Suppressor macrophage (primary cell): ENCODE measurements around the gene TLE2.
A peak's percentile ranks its signal among the peaks of the same experiment; 100 is the strongest.
"Not testable (repeated sequence)": the region's sequence is repeated elsewhere in the genome, so short reads cannot be mapped to it uniquely, and the experiment has no call there.

Source experiments
- DNase-seq, 4 experiments: peaks; one replicate each; pipeline ENCODE4 v3.0.0-alpha.2; 2020 to 2022

The TLE2 gene

DNA sequence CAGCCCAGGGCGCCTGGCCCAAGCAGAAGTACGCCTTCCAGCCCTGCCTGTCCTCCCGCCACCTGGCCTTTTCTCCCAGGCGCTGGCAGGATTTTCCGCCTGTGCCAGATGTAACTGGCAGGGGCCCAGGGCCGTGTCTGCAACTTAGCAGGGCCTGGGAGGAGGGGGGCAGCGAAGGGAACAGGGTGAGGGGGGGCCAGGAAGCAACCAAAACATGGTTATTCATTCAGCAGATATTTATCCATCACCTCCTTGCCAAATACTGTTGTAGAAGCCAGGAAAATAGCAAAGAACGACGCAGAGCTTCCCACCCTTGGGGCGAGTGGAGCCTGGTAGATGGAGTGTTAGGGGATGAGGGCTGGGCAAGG lies 46.1 kb downstream of the TLE2 start:
- no peak for DNase-seq

DNA sequence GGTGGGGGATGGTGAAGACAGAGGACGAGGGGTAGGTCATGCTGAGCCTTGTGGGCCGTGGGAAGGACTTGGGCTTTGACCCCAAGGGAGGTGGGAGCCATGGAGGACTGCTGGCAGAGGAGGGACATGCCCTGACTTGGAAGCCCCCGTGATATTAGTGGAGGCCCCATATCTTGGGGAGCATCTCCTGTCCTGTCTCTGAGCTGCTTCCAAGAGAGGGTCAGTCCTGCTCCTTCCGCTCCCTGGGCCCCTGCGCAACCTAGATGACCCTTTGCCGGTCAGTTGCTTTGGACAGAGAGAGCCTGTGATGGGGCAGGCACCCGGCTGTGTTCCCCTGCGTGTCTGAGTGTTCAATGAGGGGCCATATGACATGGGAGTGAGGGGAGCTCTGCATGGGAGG lies 46.5 kb downstream of the TLE2 start:
- DNase-seq = no peak

DNA sequence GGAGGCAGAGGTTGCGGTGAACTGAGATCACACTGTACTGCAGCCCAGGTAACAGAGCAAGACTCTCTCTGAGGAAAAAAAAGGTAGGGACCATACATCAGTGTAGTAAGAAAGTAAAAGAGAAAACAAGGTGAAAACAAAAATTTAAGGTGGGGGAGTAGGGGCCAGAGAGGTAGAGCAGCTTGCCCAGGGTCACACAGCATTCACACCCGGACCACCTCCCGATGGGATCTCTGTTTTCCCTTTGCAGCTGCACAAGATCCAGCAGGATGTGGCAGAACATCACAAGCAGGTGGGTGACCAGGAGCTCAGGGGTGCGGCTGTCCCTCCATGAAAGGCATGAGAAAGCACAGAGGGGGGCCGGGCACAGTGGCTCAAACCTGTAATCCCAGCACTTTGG lies 47.2 kb downstream of the TLE2 start:
- no peak for DNase-seq

- DNase-seq = no peak
Observed at GRCh38 chr19:2978772-2979171, 50.3 kb downstream of the TLE2 start.

GRCh38 chr19:2978166-2978767 lies 50.8 kb downstream of the TLE2 start:
- no peak for DNase-seq

- no peak for DNase-seq
Observed at GRCh38 chr19:2977746-2978138, 51.3 kb downstream of the TLE2 start.

GRCh38 chr19:2977001-2977745 lies 51.9 kb downstream of the TLE2 start, which contains the start of gene TLE6:
TSS of gene TLE6 (plus strand) at chr19:2977564. CDS start at chr19:2978234, 670 bp downstream.
- peak; percentile 94 to 97 (median 96) for DNase-seq

DNA sequence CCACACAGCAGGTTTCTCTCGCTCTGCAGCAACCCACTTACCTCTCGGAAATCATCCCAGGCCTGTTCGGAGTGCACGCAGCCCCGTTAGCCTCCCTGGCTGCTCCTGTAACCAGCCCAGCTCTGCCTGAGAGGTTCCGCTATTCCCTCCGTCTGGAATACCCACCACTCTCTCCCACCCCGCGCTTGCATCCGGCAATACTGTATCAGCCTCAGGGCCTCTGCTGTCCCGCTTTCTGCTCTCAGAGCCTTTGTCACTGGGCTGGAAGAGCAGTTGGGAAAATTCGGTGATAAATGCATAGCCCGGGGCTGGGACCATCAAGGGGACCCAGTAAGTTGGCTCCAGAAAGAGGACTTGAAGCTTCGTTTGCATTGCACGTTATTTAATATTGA lies 52.5 kb downstream of the TLE2 start:
- no peak for DNase-seq

DNA sequence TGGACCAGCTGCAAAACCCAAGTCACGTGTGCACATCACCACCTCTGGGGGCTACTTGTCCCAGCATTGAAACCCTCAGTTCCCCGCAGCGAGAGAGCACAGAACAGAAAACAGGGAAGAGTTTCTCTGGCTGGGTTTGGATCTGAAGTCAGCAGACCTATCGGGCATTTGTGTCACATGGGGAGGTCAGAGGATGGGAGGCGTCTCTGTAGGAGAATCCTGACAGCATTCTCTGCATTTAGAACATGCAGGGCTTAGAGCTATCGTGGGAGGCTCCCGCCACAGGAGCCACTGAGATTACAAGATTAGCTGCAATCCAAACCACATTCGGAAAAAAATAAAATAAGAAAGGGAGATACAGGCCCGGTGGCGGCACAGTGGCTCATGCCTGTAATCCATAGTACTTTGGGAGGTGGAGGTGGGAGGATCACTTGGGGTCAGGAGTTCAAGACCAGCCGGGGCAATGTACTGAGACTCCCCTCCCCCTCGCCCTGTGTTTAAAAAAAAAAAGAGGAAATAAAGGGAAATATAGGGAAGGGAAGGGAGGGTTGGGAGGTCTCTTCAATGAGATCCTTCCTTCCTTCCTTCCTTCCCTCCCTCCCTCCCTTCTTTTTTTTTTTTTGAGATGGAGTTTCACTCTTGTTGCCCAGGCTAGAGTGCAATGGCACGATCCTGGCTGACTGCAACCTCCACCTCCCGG lies 54.6 kb downstream of the TLE2 start:
- DNase-seq = peak; percentile 84 to 94 (median 91)

GRCh38 chr19:2973229-2973628 lies 55.9 kb downstream of the TLE2 start:
- DNase-seq = no peak

DNA sequence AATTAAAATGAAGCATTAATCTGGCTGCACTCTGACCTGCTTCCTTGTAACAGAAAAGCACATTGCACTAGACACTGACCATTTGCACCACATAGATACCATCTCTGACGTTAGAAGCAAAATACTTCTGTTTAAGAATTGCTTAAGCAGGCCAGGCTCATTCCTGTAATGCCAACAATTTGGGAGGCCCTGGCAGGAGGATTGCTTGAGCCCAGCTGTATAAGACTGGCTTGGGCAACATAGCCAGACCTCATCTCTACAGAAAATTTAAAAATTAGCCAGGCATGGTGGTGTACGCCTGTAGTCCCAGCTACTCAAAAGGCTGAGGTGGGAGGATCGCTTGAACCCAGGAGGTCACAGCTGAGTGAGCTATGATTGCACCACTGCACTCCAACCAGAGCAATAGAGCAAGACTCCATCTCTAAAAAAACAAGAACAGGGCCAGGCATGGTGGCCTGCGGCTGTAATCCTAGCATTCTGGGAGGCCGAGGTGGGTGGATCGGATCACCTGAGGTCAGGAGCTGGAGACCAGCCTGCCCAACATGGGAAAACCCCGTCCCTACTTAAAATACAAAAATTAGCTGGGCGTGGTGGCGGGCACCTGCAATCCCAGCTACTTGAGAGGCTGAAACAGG lies 58.8 kb downstream of the TLE2 start:
- DNase-seq = peak in 2 of 4 experiments; percentile 16 to 27

DNA sequence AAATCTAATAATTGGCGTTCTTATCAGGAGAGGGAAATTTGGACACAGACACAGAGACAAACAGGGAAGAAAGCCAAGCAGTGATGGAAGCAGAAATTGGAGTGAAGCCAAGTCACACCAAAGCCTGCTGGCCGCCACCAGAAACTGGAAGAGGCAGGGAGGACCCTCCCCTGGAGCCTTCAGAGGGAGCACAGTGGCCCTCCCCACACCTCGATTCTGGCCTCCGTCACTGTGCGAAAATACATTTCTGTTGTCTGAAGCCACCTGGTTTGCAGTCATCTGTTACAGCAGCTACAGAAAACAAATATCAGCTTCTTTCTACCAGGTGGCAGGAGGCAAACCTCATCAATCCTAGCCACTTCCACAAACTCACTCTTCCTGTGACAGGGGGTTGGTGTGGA lies 60.0 kb downstream of the TLE2 start:
- peak in 3 of 4 experiments; percentile 41 to 51 (median 49) for DNase-seq

DNA sequence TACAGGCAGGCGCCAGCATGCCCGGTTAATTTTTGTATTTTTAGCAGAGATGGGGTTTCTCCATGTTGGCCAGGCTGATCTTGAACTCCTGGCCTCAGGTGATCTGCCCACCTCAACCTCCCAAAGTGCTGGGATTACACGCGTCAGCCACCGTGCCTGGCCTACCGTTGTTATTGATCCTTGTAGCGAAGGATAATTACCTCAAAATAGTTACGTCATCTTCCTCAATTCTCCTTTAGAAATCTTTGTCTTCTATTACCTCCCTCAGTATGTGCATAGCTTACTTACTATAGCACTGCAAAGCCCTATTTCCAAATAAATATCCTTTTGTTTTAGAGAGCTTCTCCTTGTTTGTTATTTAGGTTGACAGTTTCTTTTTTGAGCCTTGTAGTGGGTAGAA lies 61.1 kb downstream of the TLE2 start:
- DNase-seq = no peak

DNA sequence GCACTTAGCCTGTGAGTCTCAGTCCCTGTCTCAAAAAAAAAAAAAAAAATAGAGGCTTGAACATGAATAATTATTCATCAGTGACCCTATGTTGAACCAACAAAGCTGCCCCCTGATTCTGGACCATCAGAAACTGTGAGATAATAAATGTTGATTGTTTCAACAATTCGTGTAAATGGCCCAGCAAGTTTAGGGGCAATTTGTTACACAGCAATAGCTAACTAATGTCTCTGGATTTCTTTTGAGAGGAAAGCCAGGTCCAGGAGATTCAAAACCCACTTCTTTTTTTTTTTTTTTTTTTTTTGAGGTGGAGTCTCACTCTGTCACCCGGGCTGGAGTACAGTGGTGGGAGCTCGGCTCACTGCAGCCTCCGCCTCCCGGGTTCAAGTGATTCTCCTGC lies 64.2 kb downstream of the TLE2 start:
- DNase-seq = no peak

- not testable (repeated sequence) for DNase-seq
Observed at GRCh38 chr19:2963631-2964030, 65.4 kb downstream of the TLE2 start.

DNA sequence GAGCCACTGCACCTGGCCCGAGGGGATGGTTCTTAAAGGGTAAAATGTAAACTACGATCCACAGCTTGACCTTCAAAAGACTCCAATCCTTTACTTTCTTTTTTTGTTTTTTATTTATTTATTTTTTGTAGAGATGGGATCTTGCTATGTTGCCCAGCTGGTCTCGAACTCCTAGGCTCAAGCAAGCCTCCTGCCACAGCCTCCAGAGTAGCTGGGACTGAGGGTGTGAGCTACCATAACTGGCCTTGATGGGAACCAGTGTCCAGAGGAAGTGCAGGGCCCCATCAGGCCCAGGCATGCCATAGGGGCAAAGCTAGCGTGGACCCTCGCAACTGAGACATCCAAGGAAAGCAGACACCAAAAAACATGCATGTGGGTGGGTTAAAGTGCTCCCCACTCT lies 66.0 kb downstream of the TLE2 start:
- no peak for DNase-seq

DNA sequence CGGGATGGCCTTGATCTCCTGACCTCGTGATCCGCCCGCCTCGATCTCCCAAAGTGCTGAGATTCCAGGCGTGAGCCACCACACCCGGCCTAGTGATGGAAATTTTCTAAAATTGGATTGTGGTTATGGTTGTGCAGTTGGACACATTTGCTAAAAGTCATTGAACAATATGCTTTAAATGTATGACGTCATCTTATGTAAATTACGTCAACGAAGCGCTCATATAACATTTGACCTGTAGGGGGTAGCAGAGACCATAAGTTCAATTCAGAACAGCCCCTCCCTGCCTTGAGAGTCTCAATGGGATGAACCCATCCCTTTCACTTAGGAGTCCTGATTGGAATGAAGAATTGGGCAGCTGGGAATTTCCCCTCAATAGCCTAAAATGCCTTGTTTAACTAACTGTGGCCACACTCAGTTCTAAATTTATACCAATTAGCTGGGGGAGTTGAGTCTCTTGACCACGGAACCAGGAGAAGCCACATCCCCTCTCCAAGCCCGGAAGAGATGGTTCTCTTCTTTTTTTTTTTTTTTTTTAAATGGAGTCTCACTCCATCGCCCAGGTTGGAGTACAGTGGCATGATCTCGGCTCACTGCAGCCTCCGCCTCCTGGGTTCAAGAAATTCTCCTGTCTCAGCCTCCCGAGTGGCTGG lies 66.9 kb downstream of the TLE2 start:
- DNase-seq = peak; percentile 73 to 91 (median 86)

DNA sequence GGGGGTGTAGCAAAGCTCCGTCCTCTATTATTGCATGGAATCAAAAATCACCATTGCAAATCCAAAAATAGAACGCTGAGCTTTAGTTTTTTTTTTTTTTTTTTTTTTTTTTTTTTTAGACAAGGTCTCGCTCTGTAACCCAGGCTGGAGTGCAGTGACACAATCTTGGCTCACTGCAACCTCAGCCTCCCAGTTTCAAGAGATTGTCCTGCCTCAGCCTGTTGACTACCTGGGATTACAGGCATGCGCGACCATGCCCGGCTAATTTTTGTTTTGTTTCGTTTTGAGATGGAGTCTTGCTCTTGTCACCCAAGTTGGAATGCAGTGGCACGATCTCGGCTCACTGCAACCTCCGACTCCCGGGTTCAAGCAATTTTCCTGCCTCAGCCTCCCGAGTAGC lies 69.0 kb downstream of the TLE2 start:
- no peak for DNase-seq

DNA sequence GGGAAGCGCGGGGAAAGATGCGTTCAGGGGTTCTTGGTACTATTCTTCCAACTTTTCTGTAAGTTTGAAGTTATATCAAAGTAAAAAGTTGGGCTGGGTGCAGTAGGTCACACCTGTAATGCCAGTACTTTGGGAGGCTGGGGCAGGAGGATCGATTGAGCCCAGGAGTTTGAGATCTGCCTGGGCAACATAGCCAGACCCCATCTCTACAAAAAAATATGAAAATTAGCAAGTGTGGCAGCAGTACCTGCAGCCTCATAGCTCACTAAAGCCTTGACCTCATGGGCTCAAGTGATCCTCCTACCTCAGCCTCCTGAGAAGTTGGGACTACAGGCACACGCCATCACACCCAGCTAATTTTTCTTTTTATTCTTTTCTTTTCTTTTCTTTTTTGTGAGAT lies 71.9 kb downstream of the TLE2 start:
- no peak for DNase-seq

- DNase-seq = no peak
Observed at GRCh38 chr19:2952953-2953481, 76.1 kb downstream of the TLE2 start.

GRCh38 chr19:2950286-2951124 lies 78.6 kb downstream of the TLE2 start:
- DNase-seq = peak; percentile 99 to 100 (median 100)

DNA sequence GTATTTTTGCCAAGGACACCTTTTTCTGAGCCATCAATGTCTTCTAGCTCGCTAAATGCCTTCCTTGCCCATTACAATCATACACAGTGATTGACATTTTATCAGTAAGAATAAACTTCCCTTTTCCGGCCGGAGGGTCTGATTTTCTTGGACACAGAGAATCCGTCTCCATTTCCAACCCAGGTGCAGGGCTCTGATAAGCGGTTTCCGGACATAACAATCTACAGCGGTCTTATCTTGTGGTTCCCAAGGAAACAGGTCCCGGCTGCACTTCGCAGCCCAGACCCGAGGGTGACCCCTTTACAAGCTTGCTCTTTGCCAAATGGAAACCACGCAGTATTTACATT lies 79.2 kb downstream of the TLE2 start:
- DNase-seq = peak; percentile 41 to 52 (median 47)
